GM12878 (cell line): ENCODE data around the gene RACK1. TPM values are rescaled to one million over a fixed set of nuclear protein-coding genes. Genes with fewer than 3 reads are reported as not detected.

ENCODE experiments used
- ATAC-seq: fragments of 200-7000 bp; cut with Tn5 transposase; 3 replicates; pipeline ENCODE4 v1.9.1; 2020; ENCODE audit warnings: mild to moderate bottlenecking, moderate library complexity
- BruUV-seq: library from RNA; stranded (reverse); fragments of 400-500 nt; replicated peaks from 2 replicates; lab custom pipeline; 2021; lab: Mats Ljungman, UMichigan
- CTCF ChIA-PET: fragments of 300-600 bp; sonication (Branson Sonifier 250); formaldehyde crosslinking; extraction: SDS; loops from one replicate; lab custom pipeline; 2021; ENCODE audit warnings: inconsistent platforms; lab: Yijun Ruan, JAX
- POLR2A ChIA-PET: fragments of 350-600 bp; formaldehyde crosslinking; extraction: SDS; loops from one replicate; lab custom pipeline; 2021; ENCODE audit warnings: inconsistent platforms; lab: Charles Lee
- RAD21 ChIA-PET: fragments of 300-600 bp; sonication (Branson Sonifier 250); formaldehyde crosslinking; loops from one replicate; lab custom pipeline; 2023; ENCODE audit warnings: antibody characterized with exemption; ENCODE audit not compliant: unreplicated experiment; lab: Charles Lee
- SMC1A ChIA-PET: fragments of 300-600 bp; sonication (Branson Sonifier 250); formaldehyde crosslinking; loops from one replicate; lab custom pipeline; 2023; ENCODE audit not compliant: unreplicated experiment, uncharacterized antibody; lab: Charles Lee
- DNase-seq: peaks from one replicate; pipeline ENCODE4 v3.0.0-alpha.2; 2011; ENCODE audit warnings: low read depth, low spot score
- FAIRE-seq: peaks from 3 replicates; lab custom pipeline; 2011; peaks lifted over from hg19 to GRCh38; lab: Jason Lieb, UNC
- H2AFZ ChIP-seq: 2 replicates; pipeline ENCODE4 v1.6.0; 2011; ENCODE audit warnings: low read depth, low read length, control low read depth; ENCODE audit not compliant: control insufficient read depth
- H3K27ac ChIP-seq: 2 replicates; pipeline ENCODE4 v1.5.1; 2011; ENCODE audit warnings: control low read depth; ENCODE audit not compliant: control insufficient read depth, insufficient read depth
- H3K27me3 ChIP-seq, 2 experiments: replicated peaks in 1 of 2; 2 replicates each; pipeline versions ENCODE4 v1.6.0 to v1.6.1; 2011; ENCODE audit warnings: low read length in 1 of 2; ENCODE audit not compliant: control insufficient read depth in 2 of 2, insufficient read depth in 2 of 2
- H3K36me3 ChIP-seq, 2 experiments: 2 replicates each; pipeline ENCODE4 v1.5.1; 2011; ENCODE audit warnings: low read length in 1 of 2; ENCODE audit not compliant: control insufficient read depth in 2 of 2, insufficient read depth in 2 of 2
- H3K4me1 ChIP-seq: 2 replicates; pipeline ENCODE4 v1.6.1; 2011; ENCODE audit warnings: mild to moderate bottlenecking, low read length, moderate library complexity, mixed read lengths; ENCODE audit not compliant: control insufficient read depth, insufficient read depth
- H3K4me2 ChIP-seq: 2 replicates; pipeline ENCODE4 v1.6.0; 2011; ENCODE audit warnings: control low read depth; ENCODE audit not compliant: control insufficient read depth, insufficient read depth
- H3K4me3 ChIP-seq: fragments of 200-600 bp; sonication (generic); 2 replicates; pipeline ENCODE4 v1.5.1; 2016
- H3K79me2 ChIP-seq: 2 replicates; pipeline ENCODE4 v1.6.0; 2011; ENCODE audit warnings: low read length; ENCODE audit not compliant: control insufficient read depth, insufficient read depth
- H3K9ac ChIP-seq: 2 replicates; pipeline ENCODE4 v1.8.0; 2011; ENCODE audit warnings: low read length, control low read depth, mixed read lengths; ENCODE audit not compliant: control insufficient read depth, insufficient read depth
- H3K9me3 ChIP-seq: replicated peaks from 3 replicates; pipeline ENCODE4 v1.5.1; 2011; ENCODE audit warnings: mild to moderate bottlenecking, low read length; ENCODE audit not compliant: control insufficient read depth, insufficient read depth
- H4K20me1 ChIP-seq: 2 replicates; pipeline ENCODE4 v1.6.0; 2011; ENCODE audit not compliant: control insufficient read depth, insufficient read depth
- BHLHE40 ChIP-seq, 2 experiments: fragments of 450-650 bp in 1 of 2; IDR thresholded peaks; 2 replicates each; pipeline ENCODE4 v1.6.1; 2011 to 2017; ENCODE audit warnings: low read depth in 2 of 2, borderline replicate concordance in 1 of 2, improper control_type of control experiment in 1 of 2, low read length in 1 of 2, mild to moderate bottlenecking in 1 of 2
- FOXM1 ChIP-seq: IDR thresholded peaks from 2 replicates; pipeline ENCODE4 v1.6.1; 2012; ENCODE audit warnings: low read depth, mild to moderate bottlenecking, inconsistent platforms, low read length, moderate library complexity
- PAX5 ChIP-seq: IDR thresholded peaks from 2 replicates; pipeline ENCODE4 v1.6.1; 2011; ENCODE audit warnings: low read depth, low read length, borderline replicate concordance
- POLR2AphosphoS2 ChIP-seq: IDR thresholded peaks from 2 replicates; pipeline ENCODE4 v1.6.1; 2011; ENCODE audit warnings: low read depth, mild to moderate bottlenecking, low read length, improper control_type of control experiment, moderate library complexity
- RBBP5 ChIP-seq: fragments of 200-600 bp; sonication (generic); conservative IDR thresholded peaks from 2 replicates; pipeline ENCODE4 v1.6.1; 2016
- WGBS: methylation state at CpG from one replicate; pipeline ENCODE4 v1.1.6; 2016; ENCODE audit warnings: low lambda C conversion rate; ENCODE audit not compliant: insufficient replicate concordance, insufficient coverage; ENCODE audit errors: missing lambda C conversion rate; 5-methylcytosine and 5-hydroxymethylcytosine counted together
- in situ Hi-C: fragments of 300-500 bp; cut with MboI; formaldehyde crosslinking; loops from 9 replicates; pipeline ENCODE4 v1.14.3; 2018; ENCODE audit warnings: mixed read lengths
- intact Hi-C: fragments of 100-400 bp; cut with micrococcal nuclease; formaldehyde crosslinking; loops from one replicate; pipeline ENCODE4 v1.14.2; 2022; ENCODE audit not compliant: unreplicated experiment
- polyA plus RNA-seq, 11 experiments: library from polyadenylated mRNA; depleted of rRNA in 4 of 11; unstranded in 6 of 11; stranded (reverse) in 5 of 11; fragments of >200 nt; fragmentation: Nextera tagmentation in 4 of 11; fragmentation: Illumina TruSeq in 1 of 11; extraction: Ambion mirVana in 4 of 11; extraction: Trizol in 1 of 11; gene quantifications; 1 replicate in 1 of 11; 2 replicates in 10 of 11; pipeline versions ENCODE4 v1.2.1 to v1.2.3, GENCODE V29; 2011 to 2016; ENCODE audit warnings: inconsistent platforms in 2 of 11, missing spikeins in 2 of 11, low read depth in 1 of 11
- total RNA-seq, 4 experiments: library from RNA; depleted of rRNA in 3 of 4; stranded (reverse); fragments of >200 nt in 3 of 4; fragmentation: Illumina TruSeq in 1 of 4; extraction: Trizol in 1 of 4; gene quantifications; 2 replicates each; pipeline versions ENCODE4 v1.2.1 to v1.2.3, GENCODE V29; 2013 to 2021
- TF ChIP-seq, protein P1 (sequence below): IDR thresholded peaks from 2 replicates; pipeline ENCODE4 v1.6.1; 2011; ENCODE audit warnings: borderline replicate concordance, low read depth, mild to moderate bottlenecking, moderate library complexity, mixed read lengths, low read length; ENCODE audit not compliant: insufficient read depth; ENCODE audit errors: extremely low read length
- TF ChIP-seq, protein P2 (sequence below): fragments of 450-650 bp; IDR thresholded peaks from 2 replicates; pipeline ENCODE4 v1.6.1; 2017; ENCODE audit warnings: mild to moderate bottlenecking, low read depth, inconsistent platforms; ENCODE audit not compliant: poor library complexity, severe bottlenecking
- TF ChIP-seq, protein P3 (sequence below): IDR thresholded peaks from 2 replicates; pipeline ENCODE4 v1.6.1; 2012; ENCODE audit warnings: low read depth, low read length, improper control_type of control experiment
- TF ChIP-seq, protein P4 (sequence below): fragments of 450-650 bp; IDR thresholded peaks from 2 replicates; pipeline ENCODE4 v1.6.1; 2017; ENCODE audit warnings: mild to moderate bottlenecking
- TF ChIP-seq, protein P5 (sequence below): fragments of 450-650 bp; IDR thresholded peaks from 2 replicates; pipeline ENCODE4 v1.6.1; 2018; ENCODE audit warnings: borderline replicate concordance, mild to moderate bottlenecking; ENCODE audit not compliant: partially characterized antibody

The RACK1 gene
- total and polyA plus RNA-seq, 10 of the 15 experiments (the other 5 are each of a cell fraction or from before 2014, with no cell fraction given), result 1,365 to 6,584 (median 4,167) TPM

DNA sequence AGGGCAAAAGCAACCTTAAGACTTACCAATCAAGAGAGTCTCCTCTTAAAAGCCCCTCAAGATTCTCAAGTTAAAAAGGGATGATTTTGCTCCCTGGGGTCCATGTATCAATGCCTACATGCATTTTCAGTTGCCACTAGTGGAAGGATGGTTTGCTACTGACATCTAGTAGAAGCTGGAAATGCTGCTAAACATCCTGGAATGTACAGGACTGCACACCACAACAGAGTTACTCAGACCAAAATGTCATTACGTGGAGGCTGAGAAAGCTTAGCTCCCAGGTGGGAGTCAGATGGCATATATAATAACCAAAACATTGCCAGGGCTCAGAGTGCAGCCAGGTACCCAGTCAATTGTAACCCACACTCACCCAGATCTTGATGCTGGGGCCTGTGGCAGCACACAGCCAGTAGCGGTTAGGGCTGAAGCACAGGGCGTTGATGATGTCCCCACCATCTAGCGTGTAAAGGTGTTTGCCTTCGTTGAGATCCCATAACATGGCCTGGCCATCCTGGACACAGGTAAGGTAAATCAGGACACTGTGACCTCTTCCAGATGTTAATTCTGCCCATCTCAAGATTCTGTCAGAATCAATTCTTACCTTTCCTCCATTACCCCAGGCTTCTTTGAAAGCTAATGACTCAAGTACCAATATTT, 5.8 kb downstream of the RACK1 start (continued):
- TF ChIP-seq RBBP5 (no peak), POLR2AphosphoS2 (0 out of 2 replicates have a peak, but pooled peaks have one; percentile 11)
- TF ChIP-seq, protein P1, sequence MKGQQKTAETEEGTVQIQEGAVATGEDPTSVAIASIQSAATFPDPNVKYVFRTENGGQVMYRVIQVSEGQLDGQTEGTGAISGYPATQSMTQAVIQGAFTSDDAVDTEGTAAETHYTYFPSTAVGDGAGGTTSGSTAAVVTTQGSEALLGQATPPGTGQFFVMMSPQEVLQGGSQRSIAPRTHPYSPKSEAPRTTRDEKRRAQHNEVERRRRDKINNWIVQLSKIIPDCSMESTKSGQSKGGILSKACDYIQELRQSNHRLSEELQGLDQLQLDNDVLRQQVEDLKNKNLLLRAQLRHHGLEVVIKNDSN, result no peak
- TF ChIP-seq, protein P2, sequence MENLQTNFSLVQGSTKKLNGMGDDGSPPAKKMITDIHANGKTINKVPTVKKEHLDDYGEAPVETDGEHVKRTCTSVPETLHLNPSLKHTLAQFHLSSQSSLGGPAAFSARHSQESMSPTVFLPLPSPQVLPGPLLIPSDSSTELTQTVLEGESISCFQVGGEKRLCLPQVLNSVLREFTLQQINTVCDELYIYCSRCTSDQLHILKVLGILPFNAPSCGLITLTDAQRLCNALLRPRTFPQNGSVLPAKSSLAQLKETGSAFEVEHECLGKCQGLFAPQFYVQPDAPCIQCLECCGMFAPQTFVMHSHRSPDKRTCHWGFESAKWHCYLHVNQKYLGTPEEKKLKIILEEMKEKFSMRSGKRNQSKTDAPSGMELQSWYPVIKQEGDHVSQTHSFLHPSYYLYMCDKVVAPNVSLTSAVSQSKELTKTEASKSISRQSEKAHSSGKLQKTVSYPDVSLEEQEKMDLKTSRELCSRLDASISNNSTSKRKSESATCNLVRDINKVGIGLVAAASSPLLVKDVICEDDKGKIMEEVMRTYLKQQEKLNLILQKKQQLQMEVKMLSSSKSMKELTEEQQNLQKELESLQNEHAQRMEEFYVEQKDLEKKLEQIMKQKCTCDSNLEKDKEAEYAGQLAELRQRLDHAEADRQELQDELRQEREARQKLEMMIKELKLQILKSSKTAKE, result no peak

DNA sequence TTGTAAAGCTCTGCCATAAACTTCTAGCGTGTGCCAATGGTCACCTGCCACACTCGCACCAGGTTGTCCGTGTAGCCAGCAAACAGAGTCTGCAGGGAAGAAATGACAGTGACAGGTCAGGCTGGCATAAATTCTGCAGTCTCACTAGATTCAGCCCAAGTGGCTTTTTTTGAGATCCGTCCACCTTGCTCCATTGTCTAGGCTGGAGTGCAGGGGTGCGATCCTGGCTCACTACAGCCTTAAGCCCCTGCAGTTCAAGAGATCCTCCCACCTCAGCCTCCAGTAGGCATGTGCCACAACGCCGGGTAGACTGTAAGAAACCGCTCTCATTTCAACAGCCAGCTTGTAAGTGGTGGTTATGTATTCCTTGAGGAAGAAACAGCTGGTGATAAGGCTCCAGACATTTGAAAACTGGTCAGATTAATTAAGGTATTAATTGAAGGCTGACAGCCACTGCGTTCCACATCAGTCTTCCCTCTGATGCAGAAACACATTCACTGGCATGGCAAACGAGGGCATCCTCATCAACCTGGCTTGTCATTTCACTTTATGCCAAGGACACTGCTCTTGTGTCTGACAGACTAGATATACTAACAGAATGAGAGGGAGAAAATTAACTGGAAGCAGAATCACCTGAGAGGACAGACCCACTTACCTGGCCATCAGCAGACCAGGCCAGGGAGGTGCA, 6.6 kb downstream of the RACK1 start:
- intact Hi-C loops (no loop called here), in situ Hi-C loops (no loop called here)
- Histone ChIP-seq H3K27me3 (no peaks in the 10 kb centered on the region), H3K9ac (no peak overlapping the region), H2AFZ (no peak overlapping the region), H3K79me2 (peaks cover 40% of the 10 kb centered on the region), H4K20me1 (peaks cover 15% of the 10 kb centered on the region), H3K4me2 (no peak overlapping the region), H3K27ac (no peak overlapping the region), H3K36me3 (peaks cover 47 to 53% of the 10 kb centered on the region in 2 experiments), H3K4me1 (peaks cover 11% of the 10 kb centered on the region), H3K9me3 (no peaks in the 10 kb centered on the region), H3K4me3 (no peak overlapping the region)
- SMC1A ChIA-PET, result no interaction called here
- RAD21 ChIA-PET, result no interaction called here
- POLR2A ChIA-PET, result interaction anchor here (0.9 to 1.8 kb wide), 3 partner anchors 14 to 46 kb away, joined by 3 to 7 read pairs (median 3); partner anchors contain the start of gene TRIM41
- CTCF ChIA-PET, result interaction anchor here (1.0 kb wide), 1 partner anchor 12 kb away, joined by 3 read pairs; no protein-coding TSS in a partner anchor
- FAIRE-seq, result no peak
- 93% methylated on average over 10 of the region's 10 CpGs for WGBS
- no peak for DNase-seq
- no TSS peak for BruUV-seq
- no peak for ATAC-seq
- TF ChIP-seq POLR2AphosphoS2 (peak; percentile 8; the same call in 1 of the 2 replicates), BHLHE40 (IDR thresholded peaks at IDR 0.05; ENCODE audit: borderline replicate concordance in 1 of 2, low read depth in 2 of 2, low read length in 1 of 2) (no peak), FOXM1 (0 out of 2 replicates have a peak, but pooled peaks have one; percentile 23), PAX5 (no peak)
- TF ChIP-seq, protein P3, sequence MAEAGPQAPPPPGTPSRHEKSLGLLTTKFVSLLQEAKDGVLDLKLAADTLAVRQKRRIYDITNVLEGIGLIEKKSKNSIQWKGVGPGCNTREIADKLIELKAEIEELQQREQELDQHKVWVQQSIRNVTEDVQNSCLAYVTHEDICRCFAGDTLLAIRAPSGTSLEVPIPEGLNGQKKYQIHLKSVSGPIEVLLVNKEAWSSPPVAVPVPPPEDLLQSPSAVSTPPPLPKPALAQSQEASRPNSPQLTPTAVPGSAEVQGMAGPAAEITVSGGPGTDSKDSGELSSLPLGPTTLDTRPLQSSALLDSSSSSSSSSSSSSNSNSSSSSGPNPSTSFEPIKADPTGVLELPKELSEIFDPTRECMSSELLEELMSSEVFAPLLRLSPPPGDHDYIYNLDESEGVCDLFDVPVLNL, result no peak
- TF ChIP-seq, protein P4, sequence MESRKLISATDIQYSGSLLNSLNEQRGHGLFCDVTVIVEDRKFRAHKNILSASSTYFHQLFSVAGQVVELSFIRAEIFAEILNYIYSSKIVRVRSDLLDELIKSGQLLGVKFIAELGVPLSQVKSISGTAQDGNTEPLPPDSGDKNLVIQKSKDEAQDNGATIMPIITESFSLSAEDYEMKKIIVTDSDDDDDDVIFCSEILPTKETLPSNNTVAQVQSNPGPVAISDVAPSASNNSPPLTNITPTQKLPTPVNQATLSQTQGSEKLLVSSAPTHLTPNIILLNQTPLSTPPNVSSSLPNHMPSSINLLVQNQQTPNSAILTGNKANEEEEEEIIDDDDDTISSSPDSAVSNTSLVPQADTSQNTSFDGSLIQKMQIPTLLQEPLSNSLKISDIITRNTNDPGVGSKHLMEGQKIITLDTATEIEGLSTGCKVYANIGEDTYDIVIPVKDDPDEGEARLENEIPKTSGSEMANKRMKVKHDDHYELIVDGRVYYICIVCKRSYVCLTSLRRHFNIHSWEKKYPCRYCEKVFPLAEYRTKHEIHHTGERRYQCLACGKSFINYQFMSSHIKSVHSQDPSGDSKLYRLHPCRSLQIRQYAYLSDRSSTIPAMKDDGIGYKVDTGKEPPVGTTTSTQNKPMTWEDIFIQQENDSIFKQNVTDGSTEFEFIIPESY, result no peak
- TF ChIP-seq, protein P5, sequence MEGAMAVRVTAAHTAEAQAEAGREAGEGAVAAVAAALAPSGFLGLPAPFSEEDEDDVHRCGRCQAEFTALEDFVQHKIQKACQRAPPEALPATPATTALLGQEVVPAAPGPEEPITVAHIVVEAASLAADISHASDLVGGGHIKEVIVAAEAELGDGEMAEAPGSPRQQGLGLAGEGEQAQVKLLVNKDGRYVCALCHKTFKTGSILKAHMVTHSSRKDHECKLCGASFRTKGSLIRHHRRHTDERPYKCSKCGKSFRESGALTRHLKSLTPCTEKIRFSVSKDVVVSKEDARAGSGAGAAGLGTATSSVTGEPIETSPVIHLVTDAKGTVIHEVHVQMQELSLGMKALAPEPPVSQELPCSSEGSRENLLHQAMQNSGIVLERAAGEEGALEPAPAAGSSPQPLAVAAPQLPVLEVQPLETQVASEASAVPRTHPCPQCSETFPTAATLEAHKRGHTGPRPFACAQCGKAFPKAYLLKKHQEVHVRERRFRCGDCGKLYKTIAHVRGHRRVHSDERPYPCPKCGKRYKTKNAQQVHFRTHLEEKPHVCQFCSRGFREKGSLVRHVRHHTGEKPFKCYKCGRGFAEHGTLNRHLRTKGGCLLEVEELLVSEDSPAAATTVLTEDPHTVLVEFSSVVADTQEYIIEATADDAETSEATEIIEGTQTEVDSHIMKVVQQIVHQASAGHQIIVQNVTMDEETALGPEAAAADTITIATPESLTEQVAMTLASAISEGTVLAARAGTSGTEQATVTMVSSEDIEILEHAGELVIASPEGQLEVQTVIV, result no peak
